Neural crest cell (in vitro differentiated cells): ENCODE data around the gene ZNF529. TPM values are rescaled to one million over a fixed set of nuclear protein-coding genes. Genes with fewer than 3 reads are reported as not detected.

Source experiments
- DNase-seq: peaks from one replicate; pipeline ENCODE4 v3.0.0; 2021; ENCODE audit warnings: low read depth, mixed read lengths, low spot score
- H3K27ac Mint-ChIP-seq: one replicate; pipeline ENCODE4 v1.8.0; 2021; ENCODE audit warnings: mild to moderate bottlenecking, mixed read lengths; ENCODE audit not compliant: unreplicated experiment
- H3K27me3 Mint-ChIP-seq: 2 replicates; pipeline ENCODE4 v1.8.0; 2021; ENCODE audit warnings: low read depth, mild to moderate bottlenecking, mixed read lengths
- H3K36me3 Mint-ChIP-seq: 2 replicates; pipeline ENCODE4 v1.8.0; 2021; ENCODE audit warnings: low read depth, mild to moderate bottlenecking, mixed read lengths
- H3K4me1 Mint-ChIP-seq: 2 replicates; pipeline ENCODE4 v1.8.0; 2021; ENCODE audit warnings: mixed read lengths
- H3K4me3 Mint-ChIP-seq: one replicate; pipeline ENCODE4 v1.8.0; 2021; ENCODE audit warnings: mild to moderate bottlenecking, mixed read lengths
- H3K9me3 Mint-ChIP-seq: 2 replicates; pipeline ENCODE4 v1.8.0; 2021; ENCODE audit warnings: mixed read lengths
- total RNA-seq: library from RNA; stranded (reverse); gene quantifications from 2 replicates; pipeline ENCODE4 v1.2.1, GENCODE V29; 2021
- TF ChIP-seq, protein P1 (sequence below): fragments of 200-600 bp; sonication (generic); conservative IDR thresholded peaks from 2 replicates; pipeline ENCODE4 v1.5.0; 2021; ENCODE audit warnings: antibody characterized with exemption, mild to moderate bottlenecking

ZNF529 gene
- total RNA-seq, 1 donor from 2014 or later, result 19.9 TPM

DNA sequence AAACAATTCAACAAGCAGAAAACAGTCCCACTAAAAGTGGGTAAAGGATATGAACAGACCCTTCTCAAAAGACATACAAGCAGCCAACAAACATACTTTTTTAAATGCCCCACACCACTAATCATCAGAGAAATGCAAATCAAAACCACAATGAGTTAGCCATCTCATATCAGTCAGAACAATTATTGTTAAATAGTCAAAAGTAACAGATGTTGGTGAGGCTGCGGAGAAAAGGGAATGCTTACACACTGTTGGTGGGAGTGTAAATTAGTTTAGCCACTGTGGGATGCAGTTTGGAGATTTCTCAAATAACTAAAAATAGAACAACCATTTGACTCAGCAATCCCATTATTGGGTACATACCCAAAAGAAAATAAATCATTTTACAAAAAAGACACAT is 8.7 kb downstream of the ZNF529 start:
- H3K4me3 Mint-ChIP-seq, result no peak overlapping the region
- H3K27me3 Mint-ChIP-seq, result no peaks in the 10 kb centered on the region
- H3K27ac Mint-ChIP-seq, result no peak overlapping the region
- no peak for DNase-seq
- H3K36me3 Mint-ChIP-seq, result peaks cover 77% of the 10 kb centered on the region
- H3K4me1 Mint-ChIP-seq, result no peaks in the 10 kb centered on the region
- TF ChIP-seq, protein P1, sequence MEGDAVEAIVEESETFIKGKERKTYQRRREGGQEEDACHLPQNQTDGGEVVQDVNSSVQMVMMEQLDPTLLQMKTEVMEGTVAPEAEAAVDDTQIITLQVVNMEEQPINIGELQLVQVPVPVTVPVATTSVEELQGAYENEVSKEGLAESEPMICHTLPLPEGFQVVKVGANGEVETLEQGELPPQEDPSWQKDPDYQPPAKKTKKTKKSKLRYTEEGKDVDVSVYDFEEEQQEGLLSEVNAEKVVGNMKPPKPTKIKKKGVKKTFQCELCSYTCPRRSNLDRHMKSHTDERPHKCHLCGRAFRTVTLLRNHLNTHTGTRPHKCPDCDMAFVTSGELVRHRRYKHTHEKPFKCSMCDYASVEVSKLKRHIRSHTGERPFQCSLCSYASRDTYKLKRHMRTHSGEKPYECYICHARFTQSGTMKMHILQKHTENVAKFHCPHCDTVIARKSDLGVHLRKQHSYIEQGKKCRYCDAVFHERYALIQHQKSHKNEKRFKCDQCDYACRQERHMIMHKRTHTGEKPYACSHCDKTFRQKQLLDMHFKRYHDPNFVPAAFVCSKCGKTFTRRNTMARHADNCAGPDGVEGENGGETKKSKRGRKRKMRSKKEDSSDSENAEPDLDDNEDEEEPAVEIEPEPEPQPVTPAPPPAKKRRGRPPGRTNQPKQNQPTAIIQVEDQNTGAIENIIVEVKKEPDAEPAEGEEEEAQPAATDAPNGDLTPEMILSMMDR, result no peak
- peaks cover 28% of the 10 kb centered on the region for H3K9me3 Mint-ChIP-seq

- Mint-ChIP-seq H3K36me3 (peaks cover 88% of the 10 kb centered on the region), H3K4me1 (no peaks in the 10 kb centered on the region), H3K4me3 (no peak overlapping the region), H3K27me3 (no peaks in the 10 kb centered on the region), H3K27ac (no peak overlapping the region), H3K9me3 (peaks cover 45% of the 10 kb centered on the region)
- TF ChIP-seq, protein P1, result no peak
- DNase-seq, result no peak
These were observed 25.9 kb downstream of the ZNF529 start for GRCh38 chr19:36547001-36547732.

GRCh38 chr19:36528921-36529518 is 44.1 kb downstream of the ZNF529 start:
- Mint-ChIP-seq H3K27me3 (peaks cover 3% of the 10 kb centered on the region), H3K36me3 (peaks cover 52% of the 10 kb centered on the region), H3K27ac (peak overlapping the region; percentile 100), H3K9me3 (peaks cover 20% of the 10 kb centered on the region), H3K4me1 (peaks cover 21% of the 10 kb centered on the region), H3K4me3 (peak overlapping the region; percentile 99)
- no peak for DNase-seq
- TF ChIP-seq, protein P1, result no peak

DNA sequence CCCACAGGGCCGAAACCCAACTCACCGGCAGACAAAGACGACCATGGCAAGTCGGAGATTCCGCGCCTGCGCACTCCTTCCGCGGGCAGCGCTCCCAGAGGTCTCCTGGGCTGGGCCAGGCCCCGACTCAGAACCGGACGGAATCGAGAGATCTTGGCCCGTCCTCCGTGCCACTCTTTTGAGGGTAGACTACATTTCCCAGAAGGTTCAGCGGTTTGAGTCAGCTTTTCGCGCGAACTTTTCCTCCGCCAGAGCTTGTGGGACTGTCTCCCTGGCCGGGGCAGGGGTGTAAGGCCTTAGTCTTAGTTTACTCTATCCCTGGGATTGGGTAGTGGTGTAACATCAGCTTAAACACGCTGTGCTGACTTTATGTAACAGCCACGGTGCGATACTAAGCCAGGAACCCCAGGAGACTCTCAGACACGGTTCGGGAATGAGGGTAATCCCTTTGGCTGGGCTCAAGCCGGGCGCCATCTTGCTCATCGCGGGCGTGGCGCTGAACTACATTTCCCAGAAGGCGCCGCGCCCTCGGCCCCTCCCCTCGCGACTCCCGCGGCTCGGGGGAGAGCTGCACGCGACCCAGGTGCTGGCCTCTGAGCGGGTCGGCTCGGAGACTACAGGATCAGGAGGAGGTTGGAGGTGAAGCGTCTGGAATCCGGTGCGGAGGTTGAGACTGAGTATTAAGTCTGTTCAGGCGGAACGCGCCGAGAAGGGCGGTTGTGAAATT is 44.7 kb downstream of the ZNF529 start, which contains the start of gene ZNF260:
Gene ZNF260 (minus strand): TSS at position 78 of the 727 bp plus-strand sequence. CDS start 13,033 bp downstream, outside the sequence.
- H3K27me3 Mint-ChIP-seq, result peaks cover 3% of the 10 kb centered on the region
- H3K4me3 Mint-ChIP-seq, result peak within 1 kb of the TSS; percentile 99
- peaks cover 52% of the 10 kb centered on the region for H3K36me3 Mint-ChIP-seq
- peaks cover 16% of the 10 kb centered on the region for H3K9me3 Mint-ChIP-seq
- peak; percentile 88 for DNase-seq
- TF ChIP-seq, protein P1, result no peak
- peaks cover 21% of the 10 kb centered on the region for H3K4me1 Mint-ChIP-seq
- peak within 1 kb of the TSS; percentile 100 for H3K27ac Mint-ChIP-seq

GRCh38 chr19:36527873-36528193 is 45.3 kb downstream of the ZNF529 start:
- no peak for DNase-seq
- Mint-ChIP-seq H3K36me3 (peaks cover 54% of the 10 kb centered on the region), H3K4me1 (peaks cover 21% of the 10 kb centered on the region), H3K4me3 (peak overlapping the region; percentile 99), H3K9me3 (peaks cover 19% of the 10 kb centered on the region), H3K27me3 (peaks cover 3% of the 10 kb centered on the region), H3K27ac (peak overlapping the region; percentile 100)
- TF ChIP-seq, protein P1, result no peak
